HG03432 (cell line): ENCODE results near the gene CCDC81.
"Not testable (repeated sequence)": the region's sequence is repeated elsewhere in the genome, so short reads cannot be mapped to it uniquely, and the experiment has no call there.

Experiments used
- ATAC-seq: cut with Tn5 transposase; IDR thresholded peaks from one replicate; pipeline ENCODE4 v1.9.1; 2021; ENCODE audit warnings: mild to moderate bottlenecking, moderate library complexity; ENCODE audit not compliant: unreplicated experiment

Gene CCDC81

DNA sequence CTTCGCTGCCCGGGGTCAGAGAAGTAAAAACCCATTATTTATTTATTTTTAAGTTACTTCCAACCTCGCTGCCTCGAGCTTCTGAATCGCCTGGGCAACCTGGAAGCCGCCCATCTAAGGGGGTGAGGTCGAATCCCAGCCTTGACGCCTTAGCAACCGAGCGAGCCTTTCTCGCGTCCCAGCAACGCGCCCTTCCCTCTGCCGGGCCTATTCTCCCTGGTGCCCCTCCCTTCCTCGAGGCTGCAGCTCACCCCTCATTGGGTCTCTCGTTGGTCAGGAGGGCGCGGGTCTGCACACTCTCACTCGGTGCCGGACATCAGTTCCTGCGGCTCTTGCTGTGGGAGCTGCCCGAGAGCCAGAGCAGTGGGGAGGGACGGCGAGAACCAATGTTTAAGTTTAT lies at the start of gene CCDC81:
Gene CCDC81, plus strand, starts transcription at position 302 of the 400 bp plus-strand sequence. CDS start 277 bp downstream, outside the sequence.
- ATAC-seq = no peak

DNA sequence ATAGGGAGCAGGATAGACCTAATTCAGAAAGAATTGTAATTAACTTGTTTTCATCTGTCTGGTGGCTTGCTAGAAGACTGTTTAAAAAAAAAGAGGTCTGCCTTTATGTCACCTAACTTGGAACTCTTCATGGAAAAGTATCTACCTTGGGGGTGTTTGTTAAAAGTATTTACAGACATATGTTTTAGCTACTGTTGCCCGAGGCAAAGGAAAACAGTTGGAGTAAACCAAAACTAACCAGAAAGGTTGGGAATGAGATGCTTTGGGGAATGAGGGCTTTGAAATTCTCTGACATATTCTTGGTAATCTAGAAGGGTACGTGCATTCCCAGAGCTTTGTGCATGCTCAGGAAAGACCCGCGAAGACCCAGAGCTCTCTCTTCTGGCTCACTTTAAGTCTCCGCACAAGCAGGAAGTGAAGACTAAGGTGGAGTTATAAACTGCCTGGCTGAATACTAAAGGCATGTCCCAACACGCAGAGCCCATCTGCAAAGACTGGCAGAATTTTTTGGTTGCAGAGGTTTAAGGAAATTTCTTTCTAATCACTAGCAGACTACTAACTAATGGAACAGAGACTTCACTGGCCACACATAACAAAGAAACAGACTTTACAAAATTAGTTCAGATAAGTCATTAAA lies 39.4 kb upstream of the CCDC81 start:
- no peak for ATAC-seq

DNA sequence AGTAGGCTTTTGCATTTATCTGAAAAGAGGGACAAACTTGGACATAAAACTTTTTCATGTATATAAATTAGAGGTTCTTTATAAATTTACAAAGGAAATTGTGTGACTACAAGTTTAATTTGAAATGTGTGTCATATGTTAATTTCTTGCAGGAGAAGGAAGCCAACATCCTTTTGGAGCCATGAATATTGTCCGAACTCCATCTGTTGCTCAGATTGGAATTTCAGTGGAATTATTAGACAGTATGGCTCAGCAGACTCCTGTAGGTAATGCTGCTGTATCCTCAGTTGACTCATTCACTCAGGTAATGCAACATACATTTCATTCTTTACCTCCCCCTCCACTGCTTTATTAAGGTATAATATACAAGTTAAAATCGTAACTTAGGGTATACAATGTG lies 37.5 kb upstream of the CCDC81 start:
- ATAC-seq = no peak

DNA sequence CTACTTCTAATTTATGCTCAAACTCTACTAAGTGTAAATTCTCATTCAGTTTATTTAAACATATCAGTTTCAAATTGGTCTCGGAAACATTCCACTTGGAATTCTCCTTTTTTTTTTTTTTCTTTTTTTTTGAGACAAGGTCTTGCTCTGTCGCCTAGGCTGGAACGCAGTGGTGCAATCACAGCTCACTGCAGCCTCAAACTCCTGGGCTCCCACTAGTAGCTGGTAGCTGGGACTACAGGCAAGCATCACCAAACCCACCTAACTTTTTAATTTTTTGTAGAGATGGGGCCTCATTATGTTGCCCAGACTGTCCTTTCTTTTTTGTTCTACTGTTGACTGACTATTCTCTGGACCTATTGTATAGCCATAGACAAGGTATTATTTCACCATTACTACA lies 33.3 kb upstream of the CCDC81 start:
- ATAC-seq = no peak

DNA sequence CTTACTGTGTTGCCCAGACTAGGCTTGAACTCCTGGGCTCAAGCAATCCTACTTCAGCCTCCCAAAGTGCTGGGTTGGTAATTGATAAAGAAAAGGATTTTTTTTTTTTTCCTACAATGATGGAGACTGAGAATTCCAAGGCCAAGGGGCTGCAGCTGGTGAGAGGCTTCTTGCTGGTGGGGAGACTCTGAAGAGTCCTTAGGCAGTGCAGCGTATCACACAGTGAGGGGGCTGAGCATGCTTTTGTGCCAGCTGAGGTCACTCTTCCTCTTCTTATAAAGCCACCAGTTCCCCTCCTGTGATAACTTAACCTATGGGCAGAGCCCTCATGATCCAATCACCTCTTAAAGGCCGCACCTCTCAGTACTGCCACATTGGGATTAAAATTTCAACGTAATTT lies 28.2 kb upstream of the CCDC81 start:
- ATAC-seq = no peak

DNA sequence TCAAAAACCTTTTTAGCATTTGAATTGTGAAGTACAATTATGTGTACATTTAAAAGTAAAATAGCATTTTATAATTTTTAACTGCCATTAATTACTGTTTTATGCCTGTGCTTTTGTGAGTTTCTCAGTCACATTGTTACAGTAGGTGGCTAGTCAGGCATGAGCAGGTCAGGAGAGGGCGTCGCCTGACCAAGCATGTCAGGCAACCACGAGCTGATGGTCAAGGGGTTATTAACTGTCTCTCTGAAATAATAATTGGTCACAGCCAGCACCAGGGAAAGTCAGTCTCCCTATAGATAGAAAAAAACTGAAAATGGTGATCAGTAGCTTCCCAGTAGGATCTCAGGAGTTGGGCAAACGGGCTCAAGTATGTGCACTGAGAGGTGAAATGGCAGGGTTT lies 19.4 kb upstream of the CCDC81 start:
- no peak for ATAC-seq

DNA sequence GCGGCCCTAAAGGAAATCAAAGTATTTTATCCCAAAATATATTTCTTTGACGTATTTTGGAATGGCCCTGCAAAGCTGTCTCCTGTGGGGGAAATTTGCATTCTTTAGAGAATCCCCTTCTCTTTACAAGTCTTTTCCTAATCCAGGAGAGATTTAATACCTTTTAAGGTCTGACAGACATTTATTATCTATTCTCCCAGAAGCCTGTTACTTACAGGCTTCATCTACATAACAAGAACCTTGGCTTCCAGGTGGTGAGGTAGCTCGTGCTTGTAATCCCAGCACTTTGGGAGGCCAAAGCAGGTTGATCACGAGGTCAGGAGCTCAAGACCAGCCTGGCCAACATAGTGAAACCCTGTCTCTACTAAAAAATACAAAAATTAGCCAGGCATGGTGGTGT lies 17.3 kb upstream of the CCDC81 start:
- not testable (repeated sequence) for ATAC-seq

DNA sequence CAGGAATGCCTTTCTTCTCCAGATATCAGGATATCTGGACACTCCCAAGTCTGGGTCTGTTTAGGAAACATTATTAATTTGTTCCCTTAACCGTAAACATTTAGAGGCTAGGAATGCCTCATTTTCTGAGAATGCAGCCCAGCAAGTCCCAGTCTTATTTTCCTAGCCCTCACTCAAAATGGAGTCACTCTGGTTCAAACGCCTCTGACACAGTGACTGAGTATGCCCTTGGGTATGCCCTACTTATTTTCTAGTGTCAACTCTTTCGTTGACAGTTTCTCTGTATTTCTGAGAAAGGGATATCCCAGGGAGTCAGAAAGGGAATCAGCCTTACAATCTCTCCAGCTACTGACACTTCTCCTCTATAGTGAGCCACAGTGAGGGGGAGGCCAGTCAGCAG lies 16.0 kb upstream of the CCDC81 start:
- ATAC-seq = no peak

DNA sequence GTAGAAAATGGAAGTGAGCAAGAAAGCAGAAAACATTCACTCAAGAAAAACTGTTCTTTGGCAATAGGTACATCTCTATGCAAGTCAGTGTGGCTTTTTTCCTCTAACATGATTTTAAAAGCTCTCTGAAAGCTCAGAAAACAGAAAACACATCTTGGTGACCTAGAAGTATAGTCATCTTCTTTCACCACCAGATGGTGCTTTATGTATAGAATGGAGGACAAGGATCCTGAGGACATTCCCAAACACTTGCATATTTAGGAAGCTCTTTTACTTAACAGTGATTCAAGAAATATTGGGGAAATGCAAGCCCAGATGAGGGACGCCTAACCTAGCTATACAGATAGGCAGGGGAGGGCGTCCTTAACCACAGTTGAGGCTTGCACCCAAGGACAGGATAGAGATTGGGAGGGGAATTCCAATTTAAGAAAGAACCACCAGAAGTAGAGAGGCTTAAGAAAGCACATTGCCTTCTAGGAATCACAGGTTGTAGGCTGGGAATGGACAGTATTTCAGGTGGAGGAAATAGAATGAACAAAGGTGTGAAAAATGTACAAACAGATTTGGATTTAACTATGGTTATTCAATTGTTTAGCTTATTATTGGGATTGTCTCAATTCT lies 13.8 kb upstream of the CCDC81 start:
- ATAC-seq = no peak

DNA sequence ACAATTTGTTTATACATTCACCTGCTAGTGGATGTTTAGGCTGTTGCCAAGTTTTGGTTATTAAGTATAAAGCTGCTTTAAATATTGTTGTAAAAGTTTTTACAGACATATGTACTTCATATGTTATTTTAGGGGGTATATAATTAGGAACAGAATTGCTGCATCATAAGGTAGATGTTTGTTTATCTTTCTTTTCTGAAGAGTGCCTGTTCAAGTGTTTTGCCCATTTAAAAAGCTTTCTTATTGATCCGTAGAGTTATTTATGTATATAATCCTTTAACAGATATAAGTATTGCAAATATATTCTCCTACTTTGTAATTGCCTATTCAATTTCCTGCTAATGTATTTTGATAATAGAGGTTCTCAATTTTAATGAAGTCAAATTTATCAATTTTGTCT lies 11.3 kb upstream of the CCDC81 start:
- no peak for ATAC-seq

DNA sequence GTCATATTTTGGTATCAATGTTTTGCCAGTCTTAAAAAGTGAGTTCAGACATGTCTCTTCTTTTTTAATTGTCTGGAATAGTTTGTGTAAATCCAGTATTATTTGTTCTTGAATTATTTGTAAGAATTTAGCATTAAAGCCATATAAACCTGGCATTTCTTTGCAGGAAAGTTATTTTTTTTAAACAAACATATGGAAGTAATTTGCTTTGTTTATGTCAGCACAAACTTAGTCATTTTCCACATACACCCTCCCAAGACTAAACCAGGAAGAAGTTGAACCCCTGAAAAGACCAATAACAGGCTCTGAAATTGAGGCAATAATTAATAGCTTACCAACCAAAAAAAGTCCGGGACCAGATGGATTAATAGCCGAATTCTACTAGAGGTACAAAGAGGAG lies 9.1 kb upstream of the CCDC81 start:
- no peak for ATAC-seq

DNA sequence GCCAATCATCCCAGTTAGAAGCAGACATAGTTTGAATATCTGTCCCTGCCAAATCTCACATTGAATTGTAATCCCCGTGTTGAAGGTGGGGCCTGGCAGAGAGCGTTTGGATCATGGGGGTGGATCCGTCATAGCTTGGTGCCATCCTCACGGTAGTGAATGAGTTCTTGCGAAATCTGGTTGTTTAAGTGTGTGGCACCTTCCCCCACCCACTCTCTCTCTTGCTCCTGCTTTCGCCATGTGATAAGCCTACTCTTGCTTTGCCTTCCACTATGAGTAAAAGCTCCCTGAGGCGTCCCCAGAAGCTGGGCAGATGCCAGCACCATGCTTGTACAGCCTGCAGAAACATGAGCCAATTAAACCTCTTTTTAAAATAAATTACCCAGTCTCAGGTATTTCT lies 5.0 kb upstream of the CCDC81 start:
- no peak for ATAC-seq

DNA sequence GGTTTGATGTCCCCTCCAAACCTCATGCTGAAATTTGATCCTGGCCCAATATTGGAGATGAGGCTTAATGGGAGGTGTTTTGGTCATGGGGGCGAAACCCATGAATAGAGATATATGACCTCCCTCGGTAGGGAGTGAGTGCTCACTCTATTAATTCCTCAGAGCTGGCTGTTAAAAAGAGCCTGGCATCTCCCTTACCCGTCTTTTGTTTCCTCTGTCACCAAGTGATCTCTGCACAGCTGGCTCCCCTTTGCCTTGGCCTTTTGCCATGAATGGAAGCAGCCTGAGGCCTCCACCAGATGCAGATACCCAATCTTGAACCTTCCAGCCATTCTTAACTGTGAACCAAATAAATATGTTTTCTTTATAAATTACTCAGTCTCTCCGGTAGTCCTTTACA lies 4.5 kb upstream of the CCDC81 start:
- no peak for ATAC-seq

DNA sequence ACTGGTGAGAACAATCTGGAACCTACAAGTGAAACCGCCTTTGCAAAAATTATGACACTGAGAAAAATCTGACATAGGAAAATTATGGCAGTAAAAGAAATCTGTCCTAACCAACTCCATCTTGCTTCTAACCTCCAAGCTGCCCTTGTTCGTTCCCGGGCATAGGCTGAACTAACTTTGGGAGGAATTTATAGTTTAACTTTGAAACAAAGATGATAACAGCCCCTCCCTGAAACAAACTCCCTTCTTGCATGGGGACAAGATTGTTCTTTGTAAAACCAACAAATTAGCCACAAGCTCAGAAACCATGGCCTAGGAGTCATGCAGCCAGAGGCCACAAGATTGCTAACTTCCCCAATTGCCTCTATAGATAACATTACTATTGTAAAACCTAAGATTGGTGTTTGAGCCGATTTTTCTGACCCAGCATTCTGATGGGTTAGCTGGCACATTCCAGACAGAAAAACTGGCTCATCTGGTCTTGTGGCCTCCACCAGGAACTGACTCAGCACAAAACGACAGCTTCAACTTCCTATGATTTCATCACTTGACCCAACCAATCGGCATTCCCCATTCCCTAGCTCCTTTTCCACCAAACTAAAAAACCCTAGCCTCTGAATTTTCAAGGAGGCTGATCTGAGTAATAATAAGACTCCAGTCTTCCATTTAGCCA lies 3.6 kb upstream of the CCDC81 start:
- no peak for ATAC-seq

DNA sequence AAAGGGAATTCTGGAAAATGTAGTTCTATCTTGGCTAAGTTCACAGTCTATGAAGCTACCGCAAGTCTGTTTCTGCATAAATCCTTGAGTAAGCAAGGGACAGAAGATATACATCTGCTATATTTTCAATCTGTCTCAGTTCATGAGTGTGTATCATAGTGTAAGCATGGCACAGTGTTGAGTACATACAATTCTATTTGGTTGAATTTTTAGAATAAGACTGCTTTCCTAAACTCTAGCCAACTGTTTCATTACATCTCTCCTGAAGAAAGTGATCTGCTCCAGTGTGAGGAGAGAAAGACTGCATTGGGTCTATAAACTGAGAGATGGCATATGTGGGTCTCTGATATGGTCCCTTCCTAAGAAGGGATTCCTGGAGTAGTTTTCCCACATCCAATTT lies 2.6 kb upstream of the CCDC81 start:
- ATAC-seq = no peak

DNA sequence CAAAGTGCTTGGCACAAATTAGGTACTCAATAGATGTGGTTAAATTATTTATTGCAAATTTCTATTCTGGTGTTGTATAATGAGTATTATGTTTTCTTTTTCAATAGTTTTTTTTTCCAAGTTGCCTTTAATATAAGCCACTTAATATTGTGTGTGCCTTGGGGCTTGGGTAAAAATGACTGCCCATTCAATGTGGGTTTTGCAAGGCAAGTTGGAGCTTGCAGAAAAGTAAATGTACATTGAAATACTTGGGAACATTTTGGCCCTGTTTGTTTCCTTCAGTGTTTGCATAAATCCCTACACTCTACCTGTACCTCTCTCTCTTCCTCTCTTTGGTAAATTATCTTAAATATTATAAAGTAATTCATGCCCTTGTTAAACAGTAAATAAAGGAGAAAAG lies 2.1 kb upstream of the CCDC81 start:
- ATAC-seq = no peak

DNA sequence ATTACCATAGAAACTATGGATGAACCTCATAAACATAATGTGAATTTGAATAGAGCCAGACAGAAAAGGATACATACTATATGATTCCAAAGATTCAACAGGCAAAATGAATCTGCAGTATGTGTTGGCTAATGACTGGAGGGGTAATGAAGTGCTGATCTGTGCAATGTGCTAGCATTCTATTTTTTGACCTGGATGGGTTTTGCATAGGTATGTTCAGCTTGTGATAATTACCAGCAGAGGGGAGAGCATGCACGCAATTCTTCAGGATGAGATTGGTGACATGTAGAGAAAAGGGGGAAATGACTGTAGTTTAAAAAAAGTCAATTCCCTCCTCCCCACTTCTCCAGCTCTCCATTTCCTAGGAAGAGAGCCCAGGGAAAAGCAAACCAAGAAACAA lies 618 bp upstream of the CCDC81 start:
- no peak for ATAC-seq

DNA sequence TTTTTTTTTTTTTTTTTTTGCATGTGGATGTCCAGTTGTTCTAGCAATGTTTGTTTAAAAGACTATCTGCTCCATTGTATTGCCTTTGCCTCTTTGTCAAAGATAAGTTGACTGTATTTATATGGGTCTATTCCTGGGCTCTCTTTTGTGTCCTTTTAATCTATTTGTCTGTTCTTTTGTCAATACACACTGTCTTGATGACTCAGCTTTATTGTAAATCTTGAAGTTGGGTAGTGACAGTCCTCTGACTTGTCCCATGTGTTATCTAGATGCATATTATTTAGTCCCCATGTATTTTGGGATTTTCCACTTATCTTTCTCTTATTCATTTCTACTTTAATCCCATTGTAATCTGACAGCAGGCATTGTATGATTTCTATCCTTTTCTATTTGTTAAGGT lies 3.3 kb downstream of the CCDC81 start:
- no peak for ATAC-seq

DNA sequence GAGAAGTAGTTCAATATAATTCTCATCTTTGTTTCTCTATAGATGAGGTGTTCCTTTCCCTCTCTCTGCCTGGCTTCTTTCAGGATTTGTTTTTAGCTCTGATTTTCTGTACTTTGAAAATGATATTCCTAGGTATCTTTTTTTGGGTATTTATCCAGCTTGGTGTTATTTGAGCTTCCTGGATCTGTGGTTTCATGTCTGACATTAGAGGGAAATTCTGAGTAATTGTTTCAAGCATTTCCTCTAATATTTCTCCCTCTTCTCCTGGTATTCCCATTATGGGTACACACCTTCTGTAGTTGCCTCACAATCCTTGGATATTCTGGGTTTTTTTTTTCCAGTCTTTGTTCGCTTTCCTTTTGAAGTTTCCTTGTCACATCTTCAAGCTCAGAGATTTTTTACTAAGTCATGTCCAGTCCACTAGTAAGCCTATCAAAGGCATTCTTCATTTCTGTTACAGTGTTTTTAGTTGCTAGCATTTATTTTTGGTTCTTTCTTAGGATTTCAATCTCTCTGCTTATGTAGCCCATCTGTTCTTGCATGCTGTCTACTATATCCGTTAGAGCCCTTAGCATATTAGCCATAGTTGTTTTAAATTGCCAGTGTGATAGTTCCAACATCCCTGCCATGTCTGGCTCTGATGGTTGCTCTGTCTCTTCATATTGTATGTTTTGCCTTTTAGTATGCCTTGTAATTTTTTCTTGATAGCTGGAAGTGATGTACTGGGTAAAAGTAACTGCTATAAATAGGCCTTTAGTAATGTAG lies 5.8 kb downstream of the CCDC81 start:
- ATAC-seq = no peak

DNA sequence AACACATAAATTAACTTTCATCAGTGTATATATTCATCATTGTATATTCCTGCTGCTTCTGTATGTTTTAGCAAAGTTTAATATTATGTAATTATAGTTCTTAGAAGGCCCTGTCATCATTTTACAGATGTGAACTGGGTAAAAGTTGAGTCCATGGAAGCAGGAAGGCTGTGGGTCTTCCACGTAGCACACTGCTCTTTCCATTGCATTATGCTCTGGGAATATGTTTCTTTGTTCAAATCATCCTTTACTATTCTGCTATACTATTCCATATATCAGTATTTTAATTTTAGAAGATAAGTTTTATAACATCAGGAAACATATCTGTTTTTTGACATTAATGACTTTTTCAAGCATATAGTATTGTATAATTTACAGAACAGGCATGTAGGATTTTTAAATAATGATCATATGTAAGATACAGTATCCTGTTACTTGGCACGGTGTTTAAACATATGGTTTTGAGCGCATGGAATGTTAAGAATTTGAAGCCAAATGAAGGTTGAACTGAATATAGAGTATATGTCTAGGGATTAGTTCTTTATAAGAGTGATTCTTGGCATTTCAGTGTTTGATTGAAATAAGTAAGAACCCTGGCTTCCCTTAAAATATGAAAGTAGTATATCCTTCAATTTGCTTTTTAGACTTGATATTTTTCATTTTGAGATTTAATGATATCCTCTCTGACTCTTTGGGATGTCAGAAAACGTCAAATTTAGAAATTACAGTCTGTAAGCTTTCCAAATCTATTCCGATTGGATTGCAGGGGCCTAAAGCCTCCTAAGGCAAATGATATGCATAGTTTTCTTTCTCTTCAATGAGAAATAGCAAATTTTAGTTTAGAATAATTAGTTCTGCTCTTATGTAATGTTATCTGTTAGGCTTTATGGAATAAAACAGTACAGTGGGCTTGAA lies 8.6 kb downstream of the CCDC81 start:
- no peak for ATAC-seq

DNA sequence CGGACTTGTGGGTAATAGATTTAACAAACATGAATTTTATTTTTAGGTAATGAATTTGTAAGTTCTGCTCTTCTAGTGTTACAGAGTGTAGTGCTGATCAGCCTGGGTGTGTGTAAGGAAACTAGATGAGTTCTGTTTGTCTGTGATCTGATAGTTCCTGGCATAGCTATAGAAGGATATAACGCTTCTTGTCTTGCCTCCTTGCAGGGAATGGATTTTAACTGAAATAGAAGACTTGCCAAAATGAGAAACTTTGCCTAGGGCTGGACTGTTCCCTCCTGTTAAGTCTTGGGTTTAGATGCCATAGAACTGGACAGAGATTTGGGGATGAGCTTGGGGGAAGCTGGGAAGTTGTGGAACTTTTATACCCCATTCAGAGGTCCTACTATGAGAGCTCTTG lies 11.6 kb downstream of the CCDC81 start:
- ATAC-seq = no peak
